ENCODE results near the gene FRAS1.

DNA sequence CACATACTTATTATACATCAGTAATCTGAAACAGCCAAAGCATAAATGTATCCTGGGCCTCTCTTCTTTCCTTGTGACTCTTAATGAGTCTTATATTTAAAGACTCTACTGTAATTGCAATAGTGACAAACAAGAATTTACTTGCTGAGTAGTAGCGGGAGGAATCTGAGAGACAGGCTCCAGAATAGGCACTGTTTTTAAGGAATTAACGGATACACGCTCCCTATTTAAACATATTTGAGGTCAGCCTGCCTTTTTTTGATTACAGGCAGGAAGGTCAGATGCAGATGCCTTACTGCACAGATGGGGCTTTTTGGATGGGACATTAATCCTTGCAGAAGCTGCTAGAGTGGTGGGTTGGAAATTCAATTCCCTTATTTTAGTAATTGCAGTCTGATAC lies 298.2 kb downstream of the FRAS1 start:
- no peak for TF ChIP-seq L3MBTL2 (conservative IDR thresholded peaks at IDR 0.05)
- no peak for TF ChIP-seq CTBP1 (IDR thresholded peaks at IDR 0.05; ENCODE audit: borderline replicate concordance)
- no peak for TF ChIP-seq HDGF (IDR thresholded peaks at IDR 0.05; ENCODE audit: borderline replicate concordance)
- no peak for TF ChIP-seq ARNT (IDR thresholded peaks at IDR 0.05)
- TF ChIP-seq ZNF384 (IDR thresholded peaks at IDR 0.05): no peak
- no peak for TF ChIP-seq FOXM1 (IDR thresholded peaks at IDR 0.05; ENCODE audit: borderline replicate concordance)
- TF ChIP-seq NFRKB (IDR thresholded peaks at IDR 0.05): no peak

Measured in HEK293T (cell line).